IPS-18c (cell line): ENCODE results near the gene HOXD9.

Experiments used
- H3K4me3 ChIP-seq: 2 replicates; pipeline ENCODE4 v1.7.0; 2013; ENCODE audit warnings: low read depth, mild to moderate bottlenecking, low read length, moderate library complexity; ENCODE audit not compliant: insufficient read depth
- H3K9me3 ChIP-seq: one replicate; pipeline ENCODE4 v1.6.1; 2013; ENCODE audit warnings: mild to moderate bottlenecking, low read length, moderate library complexity; ENCODE audit not compliant: control insufficient read depth, insufficient read depth

The HOXD9 gene

GRCh38 chr2:176115883-176116813, 6.4 kb upstream of the HOXD9 start, which contains the start of gene HOXD10:
Gene HOXD10, plus strand, starts transcription at chr2:176116778. Its CDS starts 56 bp downstream, at chr2:176116834.
- Histone ChIP-seq H3K4me3 (peak within 1 kb of the TSS; percentile 29; the same call in 1 of the 2 replicates), H3K9me3 (no peaks in the 10 kb centered on the region)

DNA sequence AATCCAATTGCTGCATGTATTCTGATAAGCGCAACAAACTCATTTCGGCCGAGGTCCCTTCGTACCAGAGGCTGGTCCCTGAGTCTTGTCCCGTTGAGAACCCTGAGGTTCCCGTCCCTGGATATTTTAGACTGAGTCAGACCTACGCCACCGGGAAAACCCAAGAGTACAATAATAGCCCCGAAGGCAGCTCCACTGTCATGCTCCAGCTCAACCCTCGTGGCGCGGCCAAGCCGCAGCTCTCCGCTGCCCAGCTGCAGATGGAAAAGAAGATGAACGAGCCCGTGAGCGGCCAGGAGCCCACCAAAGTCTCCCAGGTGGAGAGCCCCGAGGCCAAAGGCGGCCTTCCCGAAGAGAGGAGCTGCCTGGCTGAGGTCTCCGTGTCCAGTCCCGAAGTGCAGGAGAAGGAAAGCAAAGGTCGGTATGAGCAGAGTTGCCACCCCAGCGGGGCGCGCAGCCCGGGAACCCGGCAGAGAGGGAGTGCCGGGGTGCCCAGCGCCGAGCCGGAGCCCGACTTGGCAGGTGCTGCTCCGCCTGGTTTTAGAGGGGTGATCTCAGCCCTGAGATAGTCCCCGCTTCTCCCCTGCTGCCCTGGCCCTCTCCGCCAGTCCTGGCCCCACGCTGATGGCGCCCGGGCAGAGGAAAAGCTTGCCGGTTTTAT, 5.2 kb upstream of the HOXD9 start:
- no peaks in the 10 kb centered on the region for H3K9me3 ChIP-seq
- no peak overlapping the region for H3K4me3 ChIP-seq

- Histone ChIP-seq H3K4me3 (no peak overlapping the region), H3K9me3 (no peaks in the 10 kb centered on the region)
Measured at GRCh38 chr2:176117823-176118371, 4.6 kb upstream of the HOXD9 start.

GRCh38 chr2:176118601-176119339, 3.7 kb upstream of the HOXD9 start:
- no peaks in the 10 kb centered on the region for H3K9me3 ChIP-seq

GRCh38 chr2:176120364-176121189, 1.9 kb upstream of the HOXD9 start:
- Histone ChIP-seq H3K9me3 (no peaks in the 10 kb centered on the region), H3K4me3 (no peak overlapping the region)

More at GRCh38 chr2:176118601-176119339, 3.7 kb upstream of the HOXD9 start:
- H3K4me3 ChIP-seq, result no peak overlapping the region

GRCh38 chr2:176121190-176122051, 1.1 kb upstream of the HOXD9 start:
- no peak overlapping the region for H3K4me3 ChIP-seq
- no peaks in the 10 kb centered on the region for H3K9me3 ChIP-seq

- H3K4me3 ChIP-seq, result peak overlapping the region; percentile 4; the same call in 1 of the 2 replicates
- no peaks in the 10 kb centered on the region for H3K9me3 ChIP-seq
Measured at GRCh38 chr2:176122052-176122682, 352 bp upstream of the HOXD9 start.

GRCh38 chr2:176123411-176124109, 1.0 kb downstream of the HOXD9 start:
- Histone ChIP-seq H3K4me3 (no peak overlapping the region), H3K9me3 (no peaks in the 10 kb centered on the region)

- Histone ChIP-seq H3K4me3 (no peak overlapping the region), H3K9me3 (no peaks in the 10 kb centered on the region)
Measured at GRCh38 chr2:176124110-176124946, 1.8 kb downstream of the HOXD9 start.

GRCh38 chr2:176124947-176125771, 2.6 kb downstream of the HOXD9 start:
- no peak overlapping the region for H3K4me3 ChIP-seq
- H3K9me3 ChIP-seq, result no peaks in the 10 kb centered on the region

DNA sequence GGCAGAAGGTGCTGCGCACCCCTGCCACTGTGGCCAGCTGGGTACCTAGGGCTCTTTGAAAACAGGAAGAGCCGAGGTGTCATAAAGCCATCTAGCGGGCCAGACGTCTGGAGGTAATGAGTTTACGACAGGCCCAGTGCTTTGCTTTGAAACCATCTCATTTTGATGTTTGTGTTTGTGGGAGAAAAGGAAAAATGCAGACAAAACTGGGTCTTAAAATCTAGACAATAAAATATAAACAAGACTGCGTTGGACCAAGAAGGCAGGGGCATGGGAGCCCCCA, 3.2 kb downstream of the HOXD9 start:
- H3K9me3 ChIP-seq, result no peaks in the 10 kb centered on the region
- H3K4me3 ChIP-seq, result no peak overlapping the region

- no peaks in the 10 kb centered on the region for H3K9me3 ChIP-seq
- H3K4me3 ChIP-seq, result no peak overlapping the region
Measured at GRCh38 chr2:176126929-176127773, 4.6 kb downstream of the HOXD9 start.

GRCh38 chr2:176127774-176128072, 5.2 kb downstream of the HOXD9 start:
- H3K4me3 ChIP-seq, result no peak overlapping the region

More at GRCh38 chr2:176127774-176128072, 5.2 kb downstream of the HOXD9 start:
- no peaks in the 10 kb centered on the region for H3K9me3 ChIP-seq
